Stimulated activated CD4-positive, alpha-beta T cell treated with anti-CD3 and anti-CD28 coated beads, Interleukin-15, amount 100 ng/mL, for 24 hours (primary cell): ENCODE measurements around the gene LTBP4.
"Not testable (repeated sequence)": the region's sequence is repeated elsewhere in the genome, so short reads cannot be mapped to it uniquely, and the experiment has no call there.

Source experiments
- DNase-seq: peaks from one replicate; pipeline ENCODE4 v3.0.0-alpha.2; 2020

LTBP4 gene

GRCh38 chr19:40576151-40576584 lies 25.0 kb upstream of the LTBP4 start:
- peak; percentile 42 for DNase-seq

- peak; percentile 95 for DNase-seq
Measured at GRCh38 chr19:40576585-40577451, 24.4 kb upstream of the LTBP4 start, which contains the start of gene SHKBP1. SHKBP1 (plus strand) TSS chr19:40576873; CDS start chr19:40576900, 27 bp downstream.

- DNase-seq: no peak
Measured at GRCh38 chr19:40578442-40578908, 22.7 kb upstream of the LTBP4 start.

- no peak for DNase-seq
Measured at GRCh38 chr19:40580619-40581018, 20.6 kb upstream of the LTBP4 start.

- DNase-seq: no peak
Measured at GRCh38 chr19:40581531-40581930, 19.6 kb upstream of the LTBP4 start.

GRCh38 chr19:40582467-40582866 lies 18.7 kb upstream of the LTBP4 start:
- no peak for DNase-seq

GRCh38 chr19:40583283-40583682 lies 17.9 kb upstream of the LTBP4 start:
- no peak for DNase-seq

GRCh38 chr19:40584007-40584406 lies 17.2 kb upstream of the LTBP4 start:
- no peak for DNase-seq

- no peak for DNase-seq
Measured at GRCh38 chr19:40585241-40585981, 15.8 kb upstream of the LTBP4 start.

GRCh38 chr19:40585982-40586422 lies 15.2 kb upstream of the LTBP4 start:
- DNase-seq: no peak

GRCh38 chr19:40586611-40587010 lies 14.6 kb upstream of the LTBP4 start:
- no peak for DNase-seq

GRCh38 chr19:40588110-40588854 lies 12.9 kb upstream of the LTBP4 start:
- DNase-seq: no peak

- DNase-seq: no peak
Measured at GRCh38 chr19:40588926-40589569, 12.1 kb upstream of the LTBP4 start.

GRCh38 chr19:40589591-40590429 lies 11.4 kb upstream of the LTBP4 start:
- no peak for DNase-seq

GRCh38 chr19:40590464-40591265 lies 10.5 kb upstream of the LTBP4 start:
- DNase-seq: no peak

- DNase-seq: not testable (repeated sequence)
Measured at GRCh38 chr19:40591724-40592123, 9.4 kb upstream of the LTBP4 start.

- no peak for DNase-seq
Measured at GRCh38 chr19:40592170-40592569, 9.0 kb upstream of the LTBP4 start.

GRCh38 chr19:40594255-40594654 lies 6.9 kb upstream of the LTBP4 start:
- no peak for DNase-seq

GRCh38 chr19:40594657-40595091 lies 6.5 kb upstream of the LTBP4 start:
- no peak for DNase-seq

- DNase-seq: peak; percentile 52
Measured at GRCh38 chr19:40596608-40597328, 4.4 kb upstream of the LTBP4 start.
